IMR-90 (cell line): ENCODE data around the gene GNB1L. TPM values are rescaled to one million over a fixed set of nuclear protein-coding genes. Genes with fewer than 3 reads are reported as not detected.

ENCODE experiments used
- ATAC-seq: fragments of 200-7000 bp; cut with Tn5 transposase; 2 replicates; pipeline ENCODE4 v1.9.1; 2020; ENCODE audit warnings: low read depth, mild to moderate bottlenecking, moderate library complexity
- BruUV-seq: library from RNA; stranded (reverse); fragments of 400-500 nt; replicated peaks from 2 replicates; lab custom pipeline; 2021; lab: Mats Ljungman, UMichigan
- CTCF ChIA-PET: fragments of 300-600 bp; formaldehyde crosslinking; extraction: SDS; loops from one replicate; lab custom pipeline; 2021; ENCODE audit warnings: antibody characterized with exemption; lab: Yijun Ruan, JAX
- POLR2A ChIA-PET: fragments of 300-600 bp; sonication (Branson Sonifier 250); formaldehyde crosslinking; loops from one replicate; lab custom pipeline; 2022; ENCODE audit warnings: antibody characterized with exemption; ENCODE audit not compliant: unreplicated experiment; lab: Charles Lee
- DNase-seq: peaks from one replicate; pipeline ENCODE4 v3.0.0; 2013
- H2AFZ ChIP-seq: replicated peaks from 2 replicates; pipeline ENCODE3; 2013; ENCODE audit warnings: low read length, mild to moderate bottlenecking; ENCODE audit not compliant: poor library complexity
- H2AK5ac ChIP-seq: 2 replicates; pipeline ENCODE4 v1.6.1; 2013; ENCODE audit warnings: low read depth, low read length, inconsistent platforms
- H2AK9ac ChIP-seq: replicated peaks from 2 replicates; pipeline ENCODE3; 2013; ENCODE audit warnings: mild to moderate bottlenecking, low read depth, low read length, moderate library complexity; ENCODE audit not compliant: poor library complexity
- H2BK120ac ChIP-seq: 2 replicates; pipeline ENCODE4 v1.6.1; 2013; ENCODE audit warnings: low read depth, low read length, inconsistent platforms
- H2BK15ac ChIP-seq: 3 replicates; pipeline ENCODE4 v1.6.1; 2013; ENCODE audit warnings: low read depth, low read length, inconsistent platforms
- H2BK20ac ChIP-seq: 2 replicates; pipeline ENCODE4 v1.6.1; 2013; ENCODE audit warnings: low read depth, mild to moderate bottlenecking, inconsistent platforms, low read length, moderate library complexity
- H2BK5ac ChIP-seq: 2 replicates; pipeline ENCODE4 v1.6.1; 2013; ENCODE audit warnings: mild to moderate bottlenecking, low read depth, low read length, inconsistent platforms; ENCODE audit not compliant: poor library complexity, severe bottlenecking
- H3K14ac ChIP-seq: replicated peaks from 2 replicates; pipeline ENCODE4 v1.6.1; 2013; ENCODE audit warnings: low read depth, low read length, inconsistent platforms
- H3K18ac ChIP-seq: 2 replicates; pipeline ENCODE4 v1.6.1; 2013; ENCODE audit warnings: low read depth, low read length, control low read depth
- H3K23ac ChIP-seq: 2 replicates; pipeline ENCODE4 v1.6.1; 2013; ENCODE audit warnings: low read depth, low read length, inconsistent platforms
- H3K27ac ChIP-seq: 2 replicates; pipeline ENCODE4 v1.5.1; 2013; ENCODE audit warnings: mild to moderate bottlenecking, control low read depth, low read length; ENCODE audit not compliant: insufficient read depth
- H3K27me3 ChIP-seq: 2 replicates; pipeline ENCODE4 v1.6.1; 2013; ENCODE audit warnings: low read length; ENCODE audit not compliant: control insufficient read depth, insufficient read depth
- H3K36me3 ChIP-seq: 2 replicates; pipeline ENCODE4 v1.6.1; 2013; ENCODE audit warnings: low read length, mixed read lengths; ENCODE audit not compliant: control insufficient read depth, insufficient read depth
- H3K4ac ChIP-seq: 2 replicates; pipeline ENCODE4 v1.6.1; 2013; ENCODE audit warnings: low read depth, low read length, inconsistent platforms
- H3K4me1 ChIP-seq: 2 replicates; pipeline ENCODE4 v1.6.1; 2013; ENCODE audit warnings: low read length, mixed read lengths; ENCODE audit not compliant: control insufficient read depth, insufficient read depth
- H3K4me2 ChIP-seq: 2 replicates; pipeline ENCODE4 v1.6.1; 2013; ENCODE audit warnings: low read depth, mild to moderate bottlenecking, control low read depth, low read length, moderate library complexity
- H3K4me3 ChIP-seq: 2 replicates; pipeline ENCODE4 v1.5.1; 2013; ENCODE audit warnings: low read depth, mild to moderate bottlenecking, control low read depth, low read length, moderate library complexity; ENCODE audit not compliant: insufficient read depth
- H3K56ac ChIP-seq: 2 replicates; pipeline ENCODE4 v1.6.1; 2013; ENCODE audit warnings: low read length, inconsistent platforms; ENCODE audit not compliant: insufficient read depth; ENCODE audit errors: extremely low read depth
- H3K79me1 ChIP-seq, 2 experiments: 2 replicates each; pipeline ENCODE4 v1.6.1; 2013; ENCODE audit warnings: low read length in 2 of 2, inconsistent platforms in 1 of 2, low read depth in 1 of 2
- H3K9ac ChIP-seq: 2 replicates; pipeline ENCODE4 v1.6.1; 2013; ENCODE audit warnings: low read depth, low read length, control low read depth
- H3K9me1 ChIP-seq: 2 replicates; pipeline ENCODE4 v1.6.1; 2013; ENCODE audit warnings: low read length, inconsistent platforms; ENCODE audit not compliant: insufficient read depth
- H3K9me3 ChIP-seq: 2 replicates; pipeline ENCODE4 v1.6.1; 2013; ENCODE audit warnings: low read length; ENCODE audit not compliant: control insufficient read depth, insufficient read depth
- H4K20me1 ChIP-seq: 2 replicates; pipeline ENCODE4 v1.6.1; 2013; ENCODE audit warnings: low read length, inconsistent platforms; ENCODE audit not compliant: insufficient read depth
- H4K5ac ChIP-seq: 2 replicates; pipeline ENCODE4 v1.6.1; 2013; ENCODE audit warnings: mild to moderate bottlenecking, low read depth, low read length, control low read depth
- H4K8ac ChIP-seq, 2 experiments: 2 replicates each; pipeline ENCODE4 v1.6.1; 2013; ENCODE audit warnings: low read depth in 2 of 2, low read length in 2 of 2, control low read depth in 1 of 2, inconsistent platforms in 1 of 2
- H4K91ac ChIP-seq: 2 replicates; pipeline ENCODE4 v1.6.1; 2013; ENCODE audit warnings: low read depth, low read length, inconsistent platforms; ENCODE audit not compliant: insufficient read depth
- MXI1 ChIP-seq: IDR thresholded peaks from 2 replicates; pipeline ENCODE4 v1.6.1; 2012; ENCODE audit warnings: low read depth, mild to moderate bottlenecking, low read length, moderate library complexity, borderline replicate concordance
- USF2 ChIP-seq: fragments of 150-350 bp; IDR thresholded peaks from 2 replicates; pipeline ENCODE4 v1.6.1; 2017; ENCODE audit warnings: mild to moderate bottlenecking, antibody characterized with exemption, low read length, low read depth
- WGBS, 2 experiments: methylation state at CpG; one replicate each; pipeline versions ENCODE4 v1.1.5 to v1.1.7; 2013; ENCODE audit warnings: missing lambda C conversion rate in 2 of 2; ENCODE audit not compliant: insufficient read length in 1 of 2; ENCODE audit errors: extremely low coverage in 2 of 2; 5-methylcytosine and 5-hydroxymethylcytosine counted together
- dilution Hi-C: fragments of 300-500 bp; cut with HindIII; formaldehyde crosslinking; loops from one replicate; pipeline ENCODE4 v1.14.3; 2018; ENCODE audit warnings: low sequenced_read_pairs; ENCODE audit not compliant: unreplicated experiment
- in situ Hi-C: fragments of 300-500 bp; cut with MboI; formaldehyde crosslinking; loops from 3 replicates; pipeline ENCODE4 v1.14.3; 2019; ENCODE audit warnings: low sequenced_read_pairs, inconsistent platforms, mixed read lengths
- intact Hi-C: fragments of 100-400 bp; cut with micrococcal nuclease; formaldehyde crosslinking; loops from 2 replicates; pipeline ENCODE4 v1.10.0; 2022
- polyA plus RNA-seq, 3 experiments: library from polyadenylated mRNA; depleted of rRNA; stranded (reverse); fragments of >200 nt; gene quantifications; 2 replicates each; pipeline ENCODE4 v1.2.3, GENCODE V29; 2012; ENCODE audit warnings: low replicate concordance in 1 of 3
- total RNA-seq: library from RNA; depleted of rRNA; stranded (reverse); fragments of >200 nt; gene quantifications from 2 replicates; pipeline ENCODE4 v1.2.3, GENCODE V29; 2012

GNB1L gene
- total and polyA plus RNA-seq, 2 of the 4 experiments (the other 2 are of a cell fraction): 2.5 to 4.4 TPM

- no peak for TF ChIP-seq MXI1
These were observed 16.6 kb upstream of the GNB1L start (continued) for GRCh38 chr22:19871023-19871844.

GRCh38 chr22:19870153-19871022 lies 15.7 kb upstream of the GNB1L start:
- Histone ChIP-seq H2AK5ac (peak overlapping the region; percentile 21; the same call in 1 of the 2 replicates), H3K4me3 (no peak overlapping the region), H3K9me1 (0 out of 2 replicates have a peak, but pooled peaks cover 2% of the 10 kb centered on the region), H2AK9ac (peak overlapping the region; percentile 16), H4K20me1 (no peaks in the 10 kb centered on the region), H2BK120ac (no peak overlapping the region), H3K27me3 (no peaks in the 10 kb centered on the region), H4K5ac (no peak overlapping the region), H2AFZ (peak overlapping the region; percentile 69), H3K9me3 (no peaks in the 10 kb centered on the region), H2BK5ac (no peak overlapping the region), H3K18ac (no peak overlapping the region), H3K56ac (no peak overlapping the region), H4K91ac (no peak overlapping the region), H3K79me1 (no peaks in the 10 kb centered on the region), H3K36me3 (peaks cover 1% of the 10 kb centered on the region; the same call in 1 of the 2 replicates), H3K9ac (no peak overlapping the region), H2BK15ac (no peak overlapping the region), H3K4ac (no peak overlapping the region; the same call in 1 of the 2 replicates), H3K4me1 (no peaks in the 10 kb centered on the region), H4K8ac (no peak overlapping the region), H3K27ac (no peak overlapping the region), H2BK20ac (no peak overlapping the region), H3K4me2 (no peak overlapping the region), H3K23ac (no peak overlapping the region), H3K14ac (no peak overlapping the region)
- dilution Hi-C loops: no loop called here
- DNase-seq: no peak
- BruUV-seq: no TSS peak
- ChIA-PET POLR2A (no interaction called here), CTCF (no interaction called here)
- intact Hi-C loops: no loop called here
- TF ChIP-seq USF2: no peak
- in situ Hi-C loops: no loop called here
- WGBS, 2 experiments: 97% methylated on average over 22 of the region's 30 CpGs; no CpG with 5 or more reads in 1 of the 2 experiments
- ATAC-seq: no peak
